Measurements from ENCODE around the gene EPB41. TPM values are rescaled to one million over a fixed set of nuclear protein-coding genes. Genes with fewer than 3 reads are reported as not detected.
"Not testable (repeated sequence)": the region's sequence is repeated elsewhere in the genome, so short reads cannot be mapped to it uniquely, and the experiment has no call there.

EPB41 gene
- polyA plus RNA-seq, 2 of the 4 experiments (the other 2 are of a cell fraction), result 4.9 to 12.8 TPM

DNA sequence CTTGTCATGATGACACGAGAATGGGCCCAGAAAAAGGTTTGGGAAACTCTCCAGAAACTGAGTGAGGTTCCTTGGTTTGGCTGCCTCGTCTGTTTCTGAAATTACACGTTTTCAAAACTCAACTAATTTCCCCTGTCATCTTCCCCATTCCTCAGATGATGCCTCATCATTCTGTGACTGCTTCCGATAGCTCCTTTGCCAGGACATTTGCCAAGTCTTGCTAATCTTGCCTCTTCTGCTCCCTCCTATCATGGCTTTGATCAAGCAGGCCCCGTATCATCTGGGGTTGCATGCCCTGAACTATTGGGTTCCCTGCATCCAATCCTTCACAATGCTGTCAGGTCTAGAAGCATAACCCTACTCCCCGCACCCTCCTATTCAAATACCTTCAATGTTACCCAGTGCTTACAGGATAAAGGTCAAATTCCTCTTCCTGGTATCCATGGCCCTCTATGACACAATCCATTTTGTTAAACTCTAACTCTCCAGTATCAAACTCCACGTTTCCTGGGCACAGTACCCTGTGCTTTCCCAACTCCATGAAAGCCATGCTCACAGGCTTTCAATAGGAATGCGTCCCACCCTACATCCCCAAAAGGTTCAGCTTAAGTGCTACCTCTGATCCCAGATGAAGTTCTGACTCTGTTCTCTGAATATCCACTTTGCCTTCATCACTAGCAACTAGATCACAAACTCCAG, 231.5 kb downstream of the EPB41 start:
- WGBS (ENCODE audit: missing lambda C conversion rate), result 25% methylated on average over 8 of the region's 8 CpGs
- TF ChIP-seq FOXS1 (CRISPR knock-in tag; IDR thresholded peaks at IDR 0.05) (no peak), CEBPB (IDR thresholded peaks at IDR 0.05) (peak; percentile 50 to 59; a peak in 2 of 4 replicates), FOSB (CRISPR knock-in tag; IDR thresholded peaks at IDR 0.05) (no peak), FOSL2 (IDR thresholded peaks at IDR 0.05) (no peak), FOSL2 (CRISPR knock-in tag; IDR thresholded peaks at IDR 0.05) (0 out of 2 replicates have a peak, but pooled peaks have one; percentile 11), EHF (CRISPR knock-in tag; IDR thresholded peaks at IDR 0.05) (0 out of 2 replicates have a peak, but pooled peaks have one; percentile 52), CBX2 (IDR thresholded peaks at IDR 0.05; ENCODE audit: borderline replicate concordance, low read depth) (no peak), EP300 (IDR thresholded peaks at IDR 0.05) (no peak), BHLHE40 (IDR thresholded peaks at IDR 0.05; ENCODE audit: low read depth, low read length) (no peak)
- TF ChIP-seq, protein P1, sequence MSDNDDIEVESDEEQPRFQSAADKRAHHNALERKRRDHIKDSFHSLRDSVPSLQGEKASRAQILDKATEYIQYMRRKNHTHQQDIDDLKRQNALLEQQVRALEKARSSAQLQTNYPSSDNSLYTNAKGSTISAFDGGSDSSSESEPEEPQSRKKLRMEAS (IDR thresholded peaks at IDR 0.05), result 0 out of 2 replicates have a peak, but pooled peaks have one; percentile 19
- H3K27ac ChIP-seq, result peak overlapping the region; percentile 67 to 89
- peak overlapping the region; percentile 46 for H3K4me2 ChIP-seq
- DNase-seq (ENCODE audit: low read depth in 1 of 2, low spot score in 1 of 2), result peak; percentile 19 to 75
- peaks cover 25% of the 10 kb centered on the region for H3K4me1 ChIP-seq
- peak; percentile 88 to 91 for ATAC-seq
- POLR2A ChIA-PET, result no interaction called here
- FAIRE-seq, result no peak
- H3K4me3 ChIP-seq, result no peak overlapping the region
- no peaks in the 10 kb centered on the region for H3K9me3 ChIP-seq
- CTCF ChIA-PET, result interaction anchor here (1.3 to 2.9 kb wide), 2 partner anchors 24 to 114 kb away, joined by 3 to 9 read pairs; no protein-coding TSS in a partner anchor

DNA sequence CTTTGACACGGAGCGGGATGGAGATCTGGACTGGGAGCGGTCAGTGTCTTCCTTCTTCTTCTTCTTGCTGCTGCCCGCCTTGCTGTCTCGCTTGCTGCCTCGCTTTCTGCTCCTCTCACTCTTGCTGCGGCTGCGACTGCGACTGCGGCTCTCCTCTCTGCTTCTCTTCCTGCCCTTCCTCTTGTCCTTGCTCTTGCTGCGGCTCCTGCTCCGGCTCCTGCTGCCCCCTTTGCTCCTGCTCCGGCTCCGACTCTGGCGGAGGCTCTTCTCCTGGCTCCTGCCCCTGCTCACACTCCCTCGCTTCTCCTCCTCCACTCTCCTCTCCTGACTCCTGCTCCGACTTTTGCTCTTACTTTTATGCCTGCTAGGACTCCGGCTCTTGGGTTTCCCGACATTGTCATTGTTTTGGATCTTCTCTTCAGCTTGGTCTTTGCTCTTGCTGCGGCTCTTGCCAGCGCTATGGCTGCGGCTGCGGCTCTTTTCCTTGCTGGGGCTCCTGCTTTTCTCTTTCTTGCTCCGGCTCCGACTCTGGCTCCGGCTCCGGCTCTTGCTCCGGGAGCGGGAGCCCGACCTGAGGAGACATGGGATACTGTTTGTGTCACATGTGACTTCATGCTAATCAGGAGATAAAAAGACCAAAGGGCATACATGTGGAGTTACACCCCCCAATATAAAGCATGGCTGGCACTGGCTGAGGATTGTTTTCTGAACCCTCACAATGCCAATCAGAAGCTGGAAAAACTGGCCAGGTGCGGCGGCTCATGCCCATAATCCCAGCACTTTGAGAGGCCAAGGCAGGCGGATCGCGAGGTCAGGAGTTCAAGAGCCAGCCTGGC, 234.5 kb downstream of the EPB41 start:
- FAIRE-seq, result no peak
- ChIA-PET POLR2A (no interaction called here), CTCF (no interaction called here)
- no peaks in the 10 kb centered on the region for H3K9me3 ChIP-seq
- H3K27ac ChIP-seq, result no peak overlapping the region
- no peak for ATAC-seq
- 94% methylated on average over 32 of the region's 35 CpGs for WGBS (ENCODE audit: missing lambda C conversion rate)
- TF ChIP-seq EP300 (IDR thresholded peaks at IDR 0.05) (no peak), RFX5 (IDR thresholded peaks at IDR 0.05) (no peak), CBX2 (IDR thresholded peaks at IDR 0.05; ENCODE audit: borderline replicate concordance, low read depth) (no peak), HOXB5 (CRISPR knock-in tag; IDR thresholded peaks at IDR 0.05) (no peak), HOXB13 (CRISPR knock-in tag; IDR thresholded peaks at IDR 0.05; ENCODE audit: low read depth) (no peak), FOSL2 (IDR thresholded peaks at IDR 0.05) (no peak), FOSL2 (CRISPR knock-in tag; IDR thresholded peaks at IDR 0.05) (no peak), TFCP2L1 (CRISPR knock-in tag; IDR thresholded peaks at IDR 0.05) (no peak), ZFP36 (IDR thresholded peaks at IDR 0.05; ENCODE audit: borderline replicate concordance, partially characterized antibody) (no peak), ZNF302 (CRISPR knock-in tag; IDR thresholded peaks at IDR 0.05) (no peak), PHF8 (IDR thresholded peaks at IDR 0.05; ENCODE audit: borderline replicate concordance, low read depth) (no peak), HDAC2 (IDR thresholded peaks at IDR 0.05) (no peak), JUN (IDR thresholded peaks at IDR 0.05) (no peak), ZSCAN20 (CRISPR knock-in tag; IDR thresholded peaks at IDR 0.05) (no peak), HOXA7 (CRISPR knock-in tag; IDR thresholded peaks at IDR 0.05) (no peak), JUNB (IDR thresholded peaks at IDR 0.05) (no peak), ESRRA (IDR thresholded peaks at IDR 0.05; ENCODE audit: borderline replicate concordance, low read length) (no peak), MYC (IDR thresholded peaks at IDR 0.05; ENCODE audit: borderline replicate concordance, low read length) (no peak)
- TF ChIP-seq, protein P2, sequence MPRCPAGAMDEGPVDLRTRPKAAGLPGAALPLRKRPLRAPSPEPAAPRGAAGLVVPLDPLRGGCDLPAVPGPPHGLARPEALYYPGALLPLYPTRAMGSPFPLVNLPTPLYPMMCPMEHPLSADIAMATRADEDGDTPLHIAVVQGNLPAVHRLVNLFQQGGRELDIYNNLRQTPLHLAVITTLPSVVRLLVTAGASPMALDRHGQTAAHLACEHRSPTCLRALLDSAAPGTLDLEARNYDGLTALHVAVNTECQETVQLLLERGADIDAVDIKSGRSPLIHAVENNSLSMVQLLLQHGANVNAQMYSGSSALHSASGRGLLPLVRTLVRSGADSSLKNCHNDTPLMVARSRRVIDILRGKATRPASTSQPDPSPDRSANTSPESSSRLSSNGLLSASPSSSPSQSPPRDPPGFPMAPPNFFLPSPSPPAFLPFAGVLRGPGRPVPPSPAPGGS (IDR thresholded peaks at IDR 0.05), result no peak
- DNase-seq (ENCODE audit: low read depth in 1 of 2, low spot score in 1 of 2), result no peak
- no peak overlapping the region for H3K4me2 ChIP-seq
- H3K4me1 ChIP-seq, result peaks cover 25% of the 10 kb centered on the region
- no peak overlapping the region for H3K4me3 ChIP-seq

DNA sequence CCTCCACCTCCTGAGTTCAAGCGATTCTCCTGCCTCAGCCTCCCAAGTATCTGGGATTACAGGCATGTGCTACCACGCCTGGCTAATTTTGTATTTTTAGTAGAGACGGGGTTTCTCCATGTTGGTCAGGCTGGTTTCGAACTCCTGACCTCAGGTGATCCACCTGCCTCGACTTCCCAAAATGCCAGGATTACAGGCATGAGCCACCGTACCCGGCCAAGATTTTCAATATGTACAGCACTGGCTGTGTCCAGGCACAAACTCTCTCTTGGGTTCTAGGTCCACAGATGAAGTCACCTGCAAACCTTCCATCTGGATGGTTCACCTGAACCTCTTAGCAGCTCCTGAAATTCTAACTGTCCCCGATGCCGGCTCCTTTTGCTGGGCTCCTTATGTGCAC, 236.0 kb downstream of the EPB41 start:
- H3K9me3 ChIP-seq; H3K4me3 ChIP-seq; ATAC-seq; H3K27ac ChIP-seq; DNase-seq (ENCODE audit: low read depth in 1 of 2, low spot score in 1 of 2); POLR2A ChIA-PET; H3K4me2 ChIP-seq; FAIRE-seq; CTCF ChIA-PET: not testable (repeated sequence)
- WGBS (ENCODE audit: missing lambda C conversion rate), result 94% methylated on average over 9 of the region's 9 CpGs
- H3K4me1 ChIP-seq, result peaks cover 20% of the 10 kb centered on the region

Measured in A549 (cell line).